Osteoblast (primary cell): Measurements from ENCODE around the gene SEMA3G. TPM values are rescaled to one million over a fixed set of nuclear protein-coding genes. Genes with fewer than 3 reads are reported as not detected.

ENCODE experiments used
- DNase-seq: peaks from one replicate; pipeline ENCODE4 v3.0.0; 2011; ENCODE audit warnings: low spot score, mixed read lengths; ENCODE audit not compliant: insufficient read length; ENCODE audit errors: missing footprints
- H2AFZ ChIP-seq: 2 replicates; pipeline ENCODE4 v1.6.0; 2011; ENCODE audit warnings: mild to moderate bottlenecking, low read length
- H3K27ac ChIP-seq: 2 replicates; pipeline ENCODE4 v1.5.1; 2011; ENCODE audit warnings: mild to moderate bottlenecking, low read depth, low read length, moderate library complexity
- H3K27me3 ChIP-seq: 2 replicates; pipeline ENCODE4 v1.6.0; 2012; ENCODE audit warnings: mild to moderate bottlenecking, control low read depth, inconsistent platforms, low read length, moderate library complexity; ENCODE audit not compliant: insufficient read depth
- H3K36me3 ChIP-seq: 2 replicates; pipeline ENCODE4 v1.5.1; 2011; ENCODE audit warnings: mild to moderate bottlenecking, low read length, control low read depth, moderate library complexity; ENCODE audit not compliant: insufficient read depth
- H3K4me1 ChIP-seq: 2 replicates; pipeline ENCODE4 v1.5.1; 2011; ENCODE audit warnings: mild to moderate bottlenecking, low read length, control low read depth, moderate library complexity; ENCODE audit not compliant: insufficient read depth
- H3K4me2 ChIP-seq: 2 replicates; pipeline ENCODE4 v1.6.0; 2011; ENCODE audit warnings: mild to moderate bottlenecking, low read length; ENCODE audit not compliant: insufficient read depth
- H3K4me3 ChIP-seq: fragments of 200-600 bp; sonication (generic); 3 replicates; pipeline ENCODE4 v1.5.1; 2012; ENCODE audit warnings: mild to moderate bottlenecking, low read length, inconsistent platforms; ENCODE audit not compliant: insufficient read depth
- H3K79me2 ChIP-seq: 2 replicates; pipeline ENCODE4 v1.6.0; 2012; ENCODE audit warnings: mild to moderate bottlenecking, low read length, control low read depth, inconsistent platforms; ENCODE audit not compliant: insufficient read depth
- H3K9me3 ChIP-seq: 2 replicates; pipeline ENCODE4 v1.5.1; 2011; ENCODE audit warnings: low read depth, low read length, control low read depth
- H4K20me1 ChIP-seq: 2 replicates; pipeline ENCODE4 v1.6.0; 2012; ENCODE audit warnings: mild to moderate bottlenecking, low read length, control low read depth; ENCODE audit not compliant: insufficient read depth
- total RNA-seq: library from RNA; depleted of rRNA; stranded (reverse); fragments of >200 nt; gene quantifications from 2 replicates; pipeline ENCODE4 v1.2.3, GENCODE V29; 2012
- TF ChIP-seq, protein P1 (sequence below): IDR thresholded peaks from 2 replicates; pipeline ENCODE4 v1.5.1; 2011; ENCODE audit warnings: mild to moderate bottlenecking, low read depth, low read length, moderate library complexity; ENCODE audit errors: extremely low read depth

SEMA3G gene
- total RNA-seq, 1 donor: not detected

DNA sequence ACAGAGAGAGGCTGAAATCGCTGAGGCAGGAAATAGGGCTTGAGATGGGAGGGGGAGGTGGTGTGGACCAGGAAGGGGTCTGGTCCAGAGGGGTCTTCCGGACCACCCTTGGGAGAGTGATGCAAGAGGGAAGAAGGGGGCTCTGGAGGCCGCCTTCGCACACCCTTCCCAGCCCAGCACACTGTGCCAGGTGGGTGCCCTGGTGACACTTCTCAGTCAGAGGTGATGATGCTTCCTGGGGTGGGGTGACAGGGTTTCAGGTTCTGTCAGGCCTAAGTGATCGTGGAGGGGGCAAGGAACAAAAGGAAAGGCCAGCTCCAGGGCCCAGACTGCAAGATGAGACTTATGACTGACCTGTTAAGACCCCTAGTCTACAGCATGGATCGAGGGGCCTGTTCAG is 12.7 kb downstream of the SEMA3G start:
- peaks cover 10% of the 10 kb centered on the region for H3K27me3 ChIP-seq
- no peak overlapping the region for H3K4me2 ChIP-seq
- no peak overlapping the region for H2AFZ ChIP-seq
- DNase-seq: no peak
- no peaks in the 10 kb centered on the region for H4K20me1 ChIP-seq
- no peak overlapping the region for H3K4me3 ChIP-seq
- H3K27ac ChIP-seq: no peak overlapping the region
- no peaks in the 10 kb centered on the region for H3K9me3 ChIP-seq
- H3K36me3 ChIP-seq: no peaks in the 10 kb centered on the region
- peaks cover 4% of the 10 kb centered on the region for H3K4me1 ChIP-seq
- TF ChIP-seq, protein P1, sequence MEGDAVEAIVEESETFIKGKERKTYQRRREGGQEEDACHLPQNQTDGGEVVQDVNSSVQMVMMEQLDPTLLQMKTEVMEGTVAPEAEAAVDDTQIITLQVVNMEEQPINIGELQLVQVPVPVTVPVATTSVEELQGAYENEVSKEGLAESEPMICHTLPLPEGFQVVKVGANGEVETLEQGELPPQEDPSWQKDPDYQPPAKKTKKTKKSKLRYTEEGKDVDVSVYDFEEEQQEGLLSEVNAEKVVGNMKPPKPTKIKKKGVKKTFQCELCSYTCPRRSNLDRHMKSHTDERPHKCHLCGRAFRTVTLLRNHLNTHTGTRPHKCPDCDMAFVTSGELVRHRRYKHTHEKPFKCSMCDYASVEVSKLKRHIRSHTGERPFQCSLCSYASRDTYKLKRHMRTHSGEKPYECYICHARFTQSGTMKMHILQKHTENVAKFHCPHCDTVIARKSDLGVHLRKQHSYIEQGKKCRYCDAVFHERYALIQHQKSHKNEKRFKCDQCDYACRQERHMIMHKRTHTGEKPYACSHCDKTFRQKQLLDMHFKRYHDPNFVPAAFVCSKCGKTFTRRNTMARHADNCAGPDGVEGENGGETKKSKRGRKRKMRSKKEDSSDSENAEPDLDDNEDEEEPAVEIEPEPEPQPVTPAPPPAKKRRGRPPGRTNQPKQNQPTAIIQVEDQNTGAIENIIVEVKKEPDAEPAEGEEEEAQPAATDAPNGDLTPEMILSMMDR: no peak
- H3K79me2 ChIP-seq: no peaks in the 10 kb centered on the region

DNA sequence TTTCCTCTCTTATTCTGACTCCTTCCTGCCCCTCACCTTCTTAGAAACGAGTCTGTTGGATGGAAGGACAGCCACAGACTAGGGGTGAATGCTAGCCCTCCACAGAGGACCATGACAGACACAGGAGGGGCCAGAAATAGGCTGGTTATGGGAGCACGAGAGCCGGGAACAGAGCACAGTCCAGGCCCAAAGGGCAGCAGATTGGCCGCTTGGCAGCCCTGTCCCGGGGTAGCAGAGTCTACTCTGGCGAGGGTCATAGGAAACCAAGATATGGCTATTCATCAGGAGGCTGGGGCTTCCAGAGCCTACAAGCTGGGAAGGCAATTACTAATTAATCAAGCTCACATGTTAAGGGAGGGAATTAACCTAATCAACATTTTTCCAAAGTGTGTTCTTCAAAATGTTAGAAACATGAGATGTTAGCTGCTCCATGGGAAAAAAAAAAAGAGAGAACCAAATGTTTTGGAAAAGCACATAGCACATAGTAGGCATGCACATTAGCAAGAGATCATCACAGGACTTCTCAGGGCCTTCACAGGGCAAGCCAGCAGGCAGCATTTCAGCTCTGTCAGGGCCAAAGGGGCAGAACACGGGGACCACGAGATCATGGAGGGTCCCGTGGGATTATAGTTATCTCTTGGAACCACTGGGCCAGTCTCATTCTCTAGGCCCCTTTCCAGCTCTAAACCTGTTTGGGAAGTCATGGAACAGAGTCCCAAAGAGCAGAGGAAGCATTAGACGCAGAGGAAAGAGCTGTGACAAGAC is 13.3 kb downstream of the SEMA3G start:
- Histone ChIP-seq H3K4me1 (peaks cover 4% of the 10 kb centered on the region), H3K27ac (no peak overlapping the region), H3K9me3 (no peaks in the 10 kb centered on the region), H2AFZ (no peak overlapping the region), H3K36me3 (no peaks in the 10 kb centered on the region), H3K4me3 (no peak overlapping the region), H3K27me3 (peaks cover 10% of the 10 kb centered on the region), H3K4me2 (no peak overlapping the region), H4K20me1 (no peaks in the 10 kb centered on the region), H3K79me2 (no peaks in the 10 kb centered on the region)
- no peak for DNase-seq
- TF ChIP-seq, protein P1: no peak

DNA sequence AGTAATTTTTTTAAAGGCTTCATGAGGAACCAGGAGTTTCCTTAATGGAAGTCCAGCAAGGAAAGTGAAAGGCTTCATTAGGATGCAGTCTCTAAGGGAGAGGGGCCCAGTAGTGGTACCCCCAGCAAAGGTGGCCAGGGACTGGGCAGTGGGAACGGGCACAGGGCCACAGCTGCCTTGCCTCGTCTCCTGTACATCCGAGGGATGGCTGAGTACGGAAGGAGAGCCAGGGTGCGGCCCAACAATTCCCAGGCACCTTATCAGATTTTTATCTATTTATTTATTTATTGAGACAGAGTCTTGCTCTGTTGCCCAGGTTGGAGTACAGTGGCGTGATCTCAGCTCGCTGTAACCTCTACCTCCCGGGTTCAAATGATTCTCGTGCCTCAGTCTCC is 14.5 kb downstream of the SEMA3G start:
- TF ChIP-seq, protein P1: no peak
- Histone ChIP-seq H4K20me1 (no peaks in the 10 kb centered on the region), H3K4me3 (no peak overlapping the region), H3K36me3 (no peaks in the 10 kb centered on the region), H2AFZ (no peak overlapping the region), H3K4me2 (no peak overlapping the region), H3K27ac (no peak overlapping the region), H3K4me1 (peaks cover 4% of the 10 kb centered on the region), H3K79me2 (no peaks in the 10 kb centered on the region), H3K9me3 (no peaks in the 10 kb centered on the region), H3K27me3 (peaks cover 10% of the 10 kb centered on the region)
- DNase-seq: no peak

DNA sequence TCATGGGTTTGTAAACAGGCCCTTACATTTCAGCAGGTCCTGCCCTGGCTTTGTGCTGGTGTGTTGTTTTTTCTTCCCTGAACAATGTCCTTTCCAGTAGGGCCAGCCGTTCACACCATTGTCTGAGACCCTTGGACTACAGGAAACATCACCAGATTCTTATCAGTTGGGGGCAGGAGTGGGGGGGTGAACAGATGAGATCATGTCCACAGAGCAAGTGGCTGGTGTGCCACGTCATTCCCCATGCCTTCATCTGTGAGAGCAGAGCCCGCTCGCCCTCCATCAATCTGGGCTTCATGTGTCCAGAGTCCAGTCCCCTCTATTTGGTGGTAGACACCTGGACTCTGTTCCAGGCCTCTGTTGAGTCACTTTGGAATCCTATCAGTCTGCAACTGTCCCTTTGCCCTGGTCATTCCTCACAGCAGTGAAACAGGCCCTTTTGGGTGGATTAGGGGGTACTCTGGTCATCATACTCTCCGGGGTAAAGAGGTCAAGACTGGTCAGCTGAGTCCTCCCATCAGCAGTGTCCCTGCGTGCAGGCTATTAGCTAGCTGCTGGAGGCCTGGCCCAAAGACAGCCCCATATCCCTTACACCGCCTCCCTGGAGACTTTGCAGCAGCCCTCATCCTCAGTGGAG is 15.0 kb downstream of the SEMA3G start:
- Histone ChIP-seq H3K4me3 (no peak overlapping the region), H3K4me2 (no peak overlapping the region), H3K27me3 (peaks cover 10% of the 10 kb centered on the region), H4K20me1 (no peaks in the 10 kb centered on the region), H3K36me3 (no peaks in the 10 kb centered on the region), H3K9me3 (no peaks in the 10 kb centered on the region), H3K79me2 (no peaks in the 10 kb centered on the region), H2AFZ (no peak overlapping the region), H3K27ac (no peak overlapping the region), H3K4me1 (peaks cover 4% of the 10 kb centered on the region)
- TF ChIP-seq, protein P1: no peak
- DNase-seq: no peak
